ENCODE data around the gene ZSWIM4. TPM values are rescaled to one million over a fixed set of nuclear protein-coding genes. Genes with fewer than 3 reads are reported as not detected.

ZSWIM4 gene
- total RNA-seq, 2 donors from 2014 or later = 3.4 to 12.5 TPM

DNA sequence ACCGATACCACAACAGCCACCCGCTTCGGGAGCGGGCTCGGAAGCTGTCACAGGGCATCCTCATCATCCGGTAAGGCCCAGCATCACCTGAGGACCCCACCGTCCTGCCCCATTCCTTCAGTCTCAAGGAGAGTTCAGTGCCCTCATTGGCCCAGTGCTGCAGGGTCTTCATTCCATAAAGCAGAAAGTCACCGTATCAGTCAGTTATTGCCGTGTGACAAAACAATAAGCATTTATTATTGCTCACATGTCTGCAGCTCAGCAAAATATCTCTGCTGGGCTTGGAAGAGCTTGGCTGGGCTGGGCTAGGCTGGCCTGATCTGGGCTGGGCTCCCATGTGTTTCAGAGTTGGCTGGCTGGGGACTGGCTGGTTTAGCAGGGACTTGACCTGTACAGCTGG, 39.0 kb upstream of the ZSWIM4 start:
- H3K4me3 ChIP-seq = no peak overlapping the region
- intact Hi-C loops (cut with DNase I) = no loop called here
- no peaks in the 10 kb centered on the region for H3K9me3 ChIP-seq
- WGBS, 2 donors = 94 to 97% methylated on average over 9 of the region's 9 CpGs
- H3K4me1 ChIP-seq = no peaks in the 10 kb centered on the region
- H3K27me3 ChIP-seq = no peaks in the 10 kb centered on the region
- DNase-seq (no peak), ATAC-seq (no peak)
- no peak for TF ChIP-seq POLR2A (IDR thresholded peaks at IDR 0.05)
- TF ChIP-seq, protein P1, sequence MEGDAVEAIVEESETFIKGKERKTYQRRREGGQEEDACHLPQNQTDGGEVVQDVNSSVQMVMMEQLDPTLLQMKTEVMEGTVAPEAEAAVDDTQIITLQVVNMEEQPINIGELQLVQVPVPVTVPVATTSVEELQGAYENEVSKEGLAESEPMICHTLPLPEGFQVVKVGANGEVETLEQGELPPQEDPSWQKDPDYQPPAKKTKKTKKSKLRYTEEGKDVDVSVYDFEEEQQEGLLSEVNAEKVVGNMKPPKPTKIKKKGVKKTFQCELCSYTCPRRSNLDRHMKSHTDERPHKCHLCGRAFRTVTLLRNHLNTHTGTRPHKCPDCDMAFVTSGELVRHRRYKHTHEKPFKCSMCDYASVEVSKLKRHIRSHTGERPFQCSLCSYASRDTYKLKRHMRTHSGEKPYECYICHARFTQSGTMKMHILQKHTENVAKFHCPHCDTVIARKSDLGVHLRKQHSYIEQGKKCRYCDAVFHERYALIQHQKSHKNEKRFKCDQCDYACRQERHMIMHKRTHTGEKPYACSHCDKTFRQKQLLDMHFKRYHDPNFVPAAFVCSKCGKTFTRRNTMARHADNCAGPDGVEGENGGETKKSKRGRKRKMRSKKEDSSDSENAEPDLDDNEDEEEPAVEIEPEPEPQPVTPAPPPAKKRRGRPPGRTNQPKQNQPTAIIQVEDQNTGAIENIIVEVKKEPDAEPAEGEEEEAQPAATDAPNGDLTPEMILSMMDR (IDR thresholded peaks at IDR 0.05) = no peak
- H3K36me3 ChIP-seq (replicated peaks in 1 of 2; ENCODE audit: insufficient read depth in 1 of 2, low read depth in 2 of 2) = peaks cover 15 to 29% of the 10 kb centered on the region in 2 donors
- H3K27ac ChIP-seq = no peak overlapping the region

DNA sequence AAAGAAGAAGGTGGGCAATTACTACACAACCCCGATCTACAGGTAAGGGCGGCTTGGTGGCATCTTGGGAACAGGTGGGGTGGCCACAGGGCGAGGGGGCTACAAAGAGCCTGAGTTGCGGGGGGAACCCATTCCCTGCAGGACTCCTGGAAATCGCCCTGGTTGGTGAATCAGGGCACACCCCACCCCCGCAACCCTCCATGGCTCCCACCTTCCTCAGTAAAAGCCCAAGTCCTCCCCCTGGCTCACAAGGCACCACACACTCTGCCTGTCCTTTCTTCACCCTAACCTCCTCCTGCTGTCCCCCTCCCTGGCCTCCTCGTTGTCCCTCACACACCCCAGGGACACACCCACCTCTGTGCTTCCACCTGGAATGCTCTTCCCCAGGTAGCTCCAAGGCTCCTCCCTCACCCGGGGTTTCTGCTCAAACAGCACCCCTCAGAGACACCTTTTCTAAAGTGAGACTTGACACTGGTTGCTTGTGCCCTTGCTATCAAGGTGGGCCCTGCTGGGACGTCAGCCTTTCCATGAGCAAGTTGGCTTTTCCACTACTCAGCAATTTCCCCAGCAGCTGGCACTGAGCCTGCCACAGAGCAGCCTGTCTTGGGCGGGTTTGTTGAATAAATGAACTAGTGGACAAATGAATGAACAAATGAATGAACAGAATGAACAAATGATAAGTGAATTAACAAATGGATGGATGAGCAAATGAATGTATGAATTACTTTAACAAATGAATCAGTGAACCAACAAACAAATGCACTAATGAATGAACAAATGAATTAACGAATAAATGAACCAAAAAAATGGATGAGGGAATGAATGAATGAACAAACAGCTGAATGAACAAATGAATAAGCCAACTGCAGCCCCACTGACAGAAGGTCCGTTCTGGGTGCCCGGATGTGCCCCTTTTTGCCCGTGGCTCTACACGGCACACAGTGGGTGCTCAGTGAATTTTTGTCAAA, 37.2 kb upstream of the ZSWIM4 start:
- Histone ChIP-seq H3K9me3 (no peaks in the 10 kb centered on the region), H3K36me3 (replicated peaks in 1 of 2; ENCODE audit: insufficient read depth in 1 of 2, low read depth in 2 of 2) (peaks cover 15 to 29% of the 10 kb centered on the region in 2 donors), H3K27me3 (no peaks in the 10 kb centered on the region), H3K4me1 (no peaks in the 10 kb centered on the region), H3K4me3 (no peak overlapping the region), H3K27ac (no peak overlapping the region)
- no peak for TF ChIP-seq POLR2A (IDR thresholded peaks at IDR 0.05)
- TF ChIP-seq, protein P1 (IDR thresholded peaks at IDR 0.05) = no peak
- 82 to 93% methylated on average over 15 of the region's 15 CpGs for WGBS, 2 donors
- DNase-seq = no peak
- ATAC-seq = no peak
- intact Hi-C loops (cut with DNase I) = no loop called here

DNA sequence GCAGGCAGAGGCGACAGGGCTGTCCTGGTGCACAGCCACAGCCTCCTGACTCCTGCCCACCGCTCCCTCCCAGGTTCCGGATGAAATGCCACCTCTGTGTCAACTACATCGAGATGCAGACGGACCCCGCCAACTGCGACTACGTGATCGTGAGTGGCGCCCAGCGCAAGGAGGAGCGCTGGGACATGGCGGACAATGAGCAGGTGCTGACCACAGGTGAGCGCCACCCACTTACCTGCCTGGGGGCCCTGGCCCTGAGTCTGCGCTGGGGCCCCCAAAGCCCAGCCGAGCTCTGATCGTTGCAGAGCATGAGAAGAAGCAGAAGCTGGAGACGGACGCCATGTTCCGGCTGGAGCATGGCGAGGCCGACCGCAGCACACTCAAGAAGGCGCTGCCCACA, 36.4 kb upstream of the ZSWIM4 start:
- Histone ChIP-seq H3K27ac (no peak overlapping the region), H3K27me3 (no peaks in the 10 kb centered on the region), H3K4me3 (no peak overlapping the region), H3K9me3 (no peaks in the 10 kb centered on the region), H3K36me3 (replicated peaks in 1 of 2; ENCODE audit: insufficient read depth in 1 of 2, low read depth in 2 of 2) (peaks cover 15 to 29% of the 10 kb centered on the region in 2 donors), H3K4me1 (peaks cover 4% of the 10 kb centered on the region)
- no peak for TF ChIP-seq POLR2A (IDR thresholded peaks at IDR 0.05)
- TF ChIP-seq, protein P1 (IDR thresholded peaks at IDR 0.05) = no peak
- intact Hi-C loops (cut with DNase I) = no loop called here
- DNase-seq (no peak), ATAC-seq (no peak)
- 94 to 95% methylated on average over 16 to 24 of the region's 24 CpGs for WGBS, 2 donors

DNA sequence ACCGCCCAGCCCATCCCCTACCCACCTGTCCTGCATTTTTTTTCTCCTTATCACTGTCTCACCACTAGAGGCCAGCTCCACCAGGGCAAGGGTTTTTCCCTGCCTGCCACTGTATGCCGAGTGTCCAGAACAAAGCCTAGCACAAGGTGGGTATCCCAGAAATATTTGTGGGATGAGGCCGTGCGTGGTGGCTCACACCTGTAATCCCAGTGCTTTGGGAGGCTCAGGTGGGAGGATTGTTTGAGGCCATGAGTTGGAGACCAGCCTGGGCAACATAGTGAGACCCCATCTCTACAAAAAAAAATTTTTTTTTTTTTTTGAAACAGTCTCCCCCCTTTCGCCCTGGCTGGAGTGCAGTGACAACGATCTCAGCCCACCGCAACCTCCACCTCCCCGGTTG, 33.8 kb upstream of the ZSWIM4 start:
- intact Hi-C loops (cut with DNase I) = no loop called here
- DNase-seq (no peak), ATAC-seq (no peak)
- Histone ChIP-seq H3K27ac (no peak overlapping the region), H3K36me3 (replicated peaks in 1 of 2; ENCODE audit: insufficient read depth in 1 of 2, low read depth in 2 of 2) (peaks cover 10 to 17% of the 10 kb centered on the region in 2 donors), H3K27me3 (no peaks in the 10 kb centered on the region), H3K4me1 (peaks cover 15% of the 10 kb centered on the region), H3K9me3 (no peaks in the 10 kb centered on the region), H3K4me3 (no peak overlapping the region)
- WGBS, 2 donors = 83 to 85% methylated on average over 7 to 8 of the region's 8 CpGs
- TF ChIP-seq, protein P1 (IDR thresholded peaks at IDR 0.05) = no peak
- no peak for TF ChIP-seq POLR2A (IDR thresholded peaks at IDR 0.05)
